Tibial nerve (tissue), 4 donors: Measurements from ENCODE around the gene CHRNA9. TPM values are rescaled to one million over a fixed set of nuclear protein-coding genes. Genes with fewer than 3 reads are reported as not detected.
A peak's percentile ranks its signal among the peaks of the same experiment; 100 is the strongest.

Experiments
- DNase-seq, 2 donors: peaks; one replicate each; pipeline ENCODE4 v3.0.0-alpha.2; 2019; ENCODE audit warnings: low spot score in 2 of 2
- H3K27ac ChIP-seq, 4 donors: fragments of 200-600 bp; sonication (generic) in 3 of 4; one replicate each; pipeline ENCODE4 v1.5.1; 2017 to 2019; ENCODE audit warnings: mild to moderate bottlenecking in 1 of 4
- H3K27me3 ChIP-seq, 2 donors: fragments of 200-600 bp; sonication (generic) in 1 of 2; one replicate each; pipeline versions ENCODE4 v1.5.1 to v1.6.0; 2017 to 2019
- H3K36me3 ChIP-seq, 3 donors: fragments of 200-600 bp; sonication (generic); one replicate each; pipeline ENCODE4 v1.5.1; 2018 to 2019
- H3K4me1 ChIP-seq, 4 donors: fragments of 200-600 bp; sonication (generic) in 3 of 4; one replicate each; pipeline ENCODE4 v1.5.1; 2017 to 2019
- H3K4me3 ChIP-seq, 4 donors: fragments of 200-600 bp; sonication (generic) in 3 of 4; one replicate each; pipeline ENCODE4 v1.5.1; 2017 to 2019; ENCODE audit warnings: mild to moderate bottlenecking in 1 of 4, moderate library complexity in 1 of 4
- H3K9me3 ChIP-seq, 4 donors: fragments of 200-600 bp; sonication (generic) in 3 of 4; one replicate each; pipeline ENCODE4 v1.5.1; 2017 to 2019
- EP300 ChIP-seq, 2 donors: sonication (generic); formaldehyde crosslinking; IDR thresholded peaks; one replicate each; pipeline ENCODE4 v1.6.1; 2017; ENCODE audit warnings: antibody characterized with exemption in 2 of 2, mild to moderate bottlenecking in 1 of 2
- POLR2A ChIP-seq, 2 donors: fragments of 450-650 bp; IDR thresholded peaks; one replicate each; pipeline ENCODE4 v1.6.1; 2017; ENCODE audit warnings: antibody characterized with exemption in 2 of 2, mild to moderate bottlenecking in 2 of 2, moderate library complexity in 2 of 2
- whole genome bisulfite sequencing, 2 donors: methylation state at CpG; one replicate each; pipeline ENCODE4 v1.1.5; 2018; 5-methylcytosine and 5-hydroxymethylcytosine counted together
- total RNA-seq, 4 donors: library from RNA; depleted of rRNA; stranded (reverse); fragments of >200 nt; gene quantifications; one replicate each; pipeline ENCODE4 v1.1.0, GENCODE V29; 2016
- TF ChIP-seq, protein P1 (sequence below), 5 experiments: fragments of 200-600 bp in 3 of 5; fragments of 450-650 bp in 2 of 5; sonication (generic) in 3 of 5; IDR thresholded peaks; one replicate each; pipeline ENCODE4 v1.5.1; 2016 to 2019; ENCODE audit warnings: antibody characterized with exemption in 5 of 5, mild to moderate bottlenecking in 3 of 5, moderate library complexity in 2 of 5

Gene CHRNA9
- total RNA-seq, 4 donors from 2014 or later, result not detected

DNA sequence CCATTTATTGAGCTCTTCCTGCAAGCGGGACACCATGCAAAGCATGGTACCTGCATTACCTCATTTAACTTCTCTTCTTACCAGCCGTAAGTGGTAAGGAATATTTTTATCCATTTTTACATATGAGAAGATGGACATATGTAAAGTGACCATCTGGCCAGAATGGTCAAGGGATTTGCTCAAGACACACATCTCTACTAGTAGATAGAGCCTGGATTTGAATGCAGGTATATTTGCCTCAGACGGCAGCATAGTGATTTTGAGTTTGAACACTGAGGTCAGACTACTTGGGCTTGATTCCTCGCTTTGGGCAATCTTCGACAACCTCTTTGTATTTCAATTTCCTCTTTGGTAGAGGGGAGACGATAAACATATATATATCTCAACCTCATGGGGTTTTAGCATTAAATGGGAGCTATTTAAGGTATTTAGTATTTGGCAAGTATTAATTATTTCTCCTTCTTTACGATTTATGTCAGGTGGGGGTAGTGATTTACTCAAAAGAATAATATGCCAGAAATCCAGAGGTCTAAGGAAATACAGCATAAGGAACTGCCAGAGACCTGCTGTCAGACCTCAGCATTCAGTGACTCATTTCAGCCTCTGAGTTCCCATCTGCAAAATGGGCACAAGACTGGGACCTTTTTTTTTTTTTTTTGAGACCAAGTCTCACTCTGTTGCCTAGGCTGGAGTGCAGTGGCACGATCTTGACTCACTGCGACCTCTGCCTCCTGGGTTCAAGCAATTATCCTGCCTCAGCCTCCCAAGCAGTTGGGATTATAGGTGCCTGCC, 34.6 kb upstream of the CHRNA9 start:
- TF ChIP-seq POLR2A (IDR thresholded peaks at IDR 0.05) (no peak), EP300 (IDR thresholded peaks at IDR 0.05) (no peak)
- TF ChIP-seq, protein P1, sequence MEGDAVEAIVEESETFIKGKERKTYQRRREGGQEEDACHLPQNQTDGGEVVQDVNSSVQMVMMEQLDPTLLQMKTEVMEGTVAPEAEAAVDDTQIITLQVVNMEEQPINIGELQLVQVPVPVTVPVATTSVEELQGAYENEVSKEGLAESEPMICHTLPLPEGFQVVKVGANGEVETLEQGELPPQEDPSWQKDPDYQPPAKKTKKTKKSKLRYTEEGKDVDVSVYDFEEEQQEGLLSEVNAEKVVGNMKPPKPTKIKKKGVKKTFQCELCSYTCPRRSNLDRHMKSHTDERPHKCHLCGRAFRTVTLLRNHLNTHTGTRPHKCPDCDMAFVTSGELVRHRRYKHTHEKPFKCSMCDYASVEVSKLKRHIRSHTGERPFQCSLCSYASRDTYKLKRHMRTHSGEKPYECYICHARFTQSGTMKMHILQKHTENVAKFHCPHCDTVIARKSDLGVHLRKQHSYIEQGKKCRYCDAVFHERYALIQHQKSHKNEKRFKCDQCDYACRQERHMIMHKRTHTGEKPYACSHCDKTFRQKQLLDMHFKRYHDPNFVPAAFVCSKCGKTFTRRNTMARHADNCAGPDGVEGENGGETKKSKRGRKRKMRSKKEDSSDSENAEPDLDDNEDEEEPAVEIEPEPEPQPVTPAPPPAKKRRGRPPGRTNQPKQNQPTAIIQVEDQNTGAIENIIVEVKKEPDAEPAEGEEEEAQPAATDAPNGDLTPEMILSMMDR (IDR thresholded peaks at IDR 0.05), result no peak
- no peak for DNase-seq
- H3K36me3 ChIP-seq, result no peaks in the 10 kb centered on the region
- H3K4me1 ChIP-seq, result peaks cover 0 to 21% (median 0%) of the 10 kb centered on the region in 4 donors
- H3K4me3 ChIP-seq, result no peak overlapping the region
- H3K27me3 ChIP-seq, result no peaks in the 10 kb centered on the region
- peaks cover 0 to 8% (median 0%) of the 10 kb centered on the region in 4 donors for H3K9me3 ChIP-seq
- 86 to 91% methylated on average over 9 of the region's 9 CpGs for WGBS, 2 donors
- peak overlapping the region in 1 of 4 donors; percentile 64 for H3K27ac ChIP-seq

DNA sequence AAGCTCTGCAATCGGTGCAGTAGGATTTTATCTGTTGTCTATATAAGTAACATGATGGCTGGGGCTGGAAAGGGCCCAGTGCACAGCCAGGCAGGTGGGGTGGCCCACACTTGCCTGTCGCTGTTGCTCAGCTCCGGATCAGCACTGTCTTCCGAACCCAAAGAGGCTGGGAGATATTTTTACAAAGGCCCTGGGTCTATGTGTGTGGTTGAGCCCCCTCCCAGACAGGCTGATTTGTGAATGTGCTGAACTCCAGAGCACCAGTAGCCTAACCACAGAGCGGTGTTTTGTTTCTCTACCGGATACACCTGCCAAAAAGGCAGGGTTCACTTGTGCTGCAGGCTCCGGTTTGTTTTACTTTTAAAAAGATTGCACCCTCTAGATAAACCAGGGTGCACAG, 33.5 kb upstream of the CHRNA9 start:
- Histone ChIP-seq H3K4me1 (peaks cover 0 to 28% (median 0%) of the 10 kb centered on the region in 4 donors), H3K9me3 (peaks cover 0 to 8% (median 0%) of the 10 kb centered on the region in 4 donors), H3K27ac (peak overlapping the region in 1 of 4 donors; percentile 64), H3K36me3 (no peaks in the 10 kb centered on the region), H3K4me3 (no peak overlapping the region), H3K27me3 (no peaks in the 10 kb centered on the region)
- WGBS, 2 donors, result 75 to 79% methylated on average over 6 to 7 of the region's 7 CpGs
- no peak for DNase-seq
- TF ChIP-seq EP300 (IDR thresholded peaks at IDR 0.05) (no peak), POLR2A (IDR thresholded peaks at IDR 0.05) (no peak)
- TF ChIP-seq, protein P1 (IDR thresholded peaks at IDR 0.05), result no peak

DNA sequence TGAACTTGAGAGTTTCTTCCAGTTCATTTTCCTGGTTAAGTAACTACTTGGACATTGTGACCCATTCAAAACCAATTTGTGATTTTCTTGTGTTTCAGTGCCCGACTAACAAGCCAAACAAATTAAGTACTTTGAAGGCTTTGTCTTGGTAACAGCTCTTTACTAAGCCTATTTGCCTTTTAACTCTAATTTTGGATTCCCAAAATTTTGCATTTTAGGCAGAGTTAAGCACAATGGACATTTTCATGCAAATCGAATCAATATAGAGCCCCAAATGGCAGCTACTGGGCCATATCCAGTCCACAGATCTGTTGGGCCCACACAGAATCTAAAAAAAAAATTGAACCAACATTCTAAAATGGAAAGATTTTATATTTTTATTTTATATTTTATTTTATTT, 31.4 kb upstream of the CHRNA9 start:
- no peak for DNase-seq
- Histone ChIP-seq H3K4me3 (no peak overlapping the region), H3K4me1 (peaks cover 0 to 39% (median 0%) of the 10 kb centered on the region in 4 donors), H3K36me3 (no peaks in the 10 kb centered on the region), H3K9me3 (peaks cover 0 to 8% (median 0%) of the 10 kb centered on the region in 4 donors), H3K27ac (no peak overlapping the region), H3K27me3 (no peaks in the 10 kb centered on the region)
- 94 to 96% methylated on average over 2 of the region's 2 CpGs for WGBS, 2 donors
- TF ChIP-seq, protein P1 (IDR thresholded peaks at IDR 0.05), result no peak
- TF ChIP-seq POLR2A (IDR thresholded peaks at IDR 0.05) (no peak), EP300 (IDR thresholded peaks at IDR 0.05) (no peak)

DNA sequence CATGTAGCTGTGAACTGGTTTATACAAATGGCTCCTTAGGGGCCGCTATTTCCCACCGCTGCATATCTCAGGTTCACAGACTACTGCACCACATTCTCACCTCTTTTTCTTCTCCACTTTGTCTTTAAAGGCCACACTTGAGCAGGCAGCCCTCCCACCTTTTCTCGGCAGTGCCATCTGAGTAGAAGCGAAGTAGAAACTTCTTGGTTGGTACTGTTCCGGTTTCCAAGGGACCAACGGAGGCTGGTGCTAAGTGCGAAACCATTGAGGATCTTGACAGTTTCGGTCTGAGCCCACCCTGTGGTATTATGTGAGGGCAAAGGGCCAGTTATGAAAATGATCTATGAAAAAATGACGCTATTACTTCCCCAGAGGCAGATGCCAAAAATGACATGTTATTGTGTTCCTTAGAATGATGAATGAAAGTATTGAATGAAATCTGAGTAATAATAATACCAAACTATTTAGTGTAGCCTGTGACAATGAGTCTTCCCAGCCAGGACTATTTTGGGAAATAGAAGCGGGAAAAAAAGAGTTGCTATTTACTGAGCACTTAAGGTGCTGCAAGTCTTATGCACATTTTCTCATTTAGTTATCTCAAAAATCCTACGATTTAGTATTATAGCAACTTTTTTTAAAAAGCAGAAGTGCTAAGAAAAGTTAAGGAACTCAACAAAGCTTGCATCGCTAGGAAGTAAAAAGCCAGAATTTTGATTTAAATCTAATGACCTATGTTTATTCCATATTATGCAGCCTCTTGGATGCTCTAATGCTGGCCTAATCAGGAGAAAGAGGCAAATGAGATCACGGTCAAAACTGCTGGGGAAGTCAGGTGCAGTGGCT, 29.6 kb upstream of the CHRNA9 start:
- peaks cover 0 to 47% (median 4%) of the 10 kb centered on the region in 4 donors for H3K4me1 ChIP-seq
- WGBS, 2 donors, result 57 to 63% methylated on average over 13 of the region's 13 CpGs
- no peak for TF ChIP-seq EP300 (IDR thresholded peaks at IDR 0.05)
- TF ChIP-seq, protein P1 (IDR thresholded peaks at IDR 0.05), result no peak
- TF ChIP-seq POLR2A (IDR thresholded peaks at IDR 0.05), result no peak

More for the DNA sequence above, 29.6 kb upstream of the CHRNA9 start:
- Histone ChIP-seq H3K27ac (peak overlapping the region in 1 of 4 donors; percentile 2), H3K9me3 (peaks cover 0 to 8% (median 0%) of the 10 kb centered on the region in 4 donors), H3K4me3 (no peak overlapping the region), H3K36me3 (no peaks in the 10 kb centered on the region), H3K27me3 (no peaks in the 10 kb centered on the region)
- no peak for DNase-seq
